HG02840 (cell line): ENCODE results near the gene ONECUT2.

ENCODE experiments used
- ATAC-seq: cut with Tn5 transposase; IDR thresholded peaks from one replicate; pipeline ENCODE4 v1.9.1; 2021; ENCODE audit warnings: mild to moderate bottlenecking, moderate library complexity, moderate number of reproducible peaks; ENCODE audit not compliant: unreplicated experiment, low FRiP score

Gene ONECUT2

GRCh38 chr18:57430079-57431001 is 4.8 kb upstream of the ONECUT2 start:
- no peak for ATAC-seq

DNA sequence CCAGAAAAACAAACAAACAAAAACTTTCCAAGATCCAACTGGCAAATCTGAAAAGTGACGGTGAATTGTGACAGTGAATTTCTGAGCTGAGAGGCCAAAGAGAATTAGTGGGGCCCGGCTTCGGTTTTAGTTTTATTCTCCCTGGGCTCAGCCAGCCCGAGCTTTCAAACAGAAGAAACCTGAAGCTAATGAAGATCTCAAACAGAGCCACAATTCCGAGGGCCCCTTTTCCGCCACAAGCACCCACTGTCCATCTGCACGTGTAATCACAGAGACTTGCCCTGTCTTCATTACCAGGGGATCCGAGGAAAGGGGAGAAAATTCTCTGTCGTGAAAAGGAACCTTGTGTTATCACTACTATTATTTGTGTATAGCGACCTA is 4.2 kb upstream of the ONECUT2 start:
- no peak for ATAC-seq

DNA sequence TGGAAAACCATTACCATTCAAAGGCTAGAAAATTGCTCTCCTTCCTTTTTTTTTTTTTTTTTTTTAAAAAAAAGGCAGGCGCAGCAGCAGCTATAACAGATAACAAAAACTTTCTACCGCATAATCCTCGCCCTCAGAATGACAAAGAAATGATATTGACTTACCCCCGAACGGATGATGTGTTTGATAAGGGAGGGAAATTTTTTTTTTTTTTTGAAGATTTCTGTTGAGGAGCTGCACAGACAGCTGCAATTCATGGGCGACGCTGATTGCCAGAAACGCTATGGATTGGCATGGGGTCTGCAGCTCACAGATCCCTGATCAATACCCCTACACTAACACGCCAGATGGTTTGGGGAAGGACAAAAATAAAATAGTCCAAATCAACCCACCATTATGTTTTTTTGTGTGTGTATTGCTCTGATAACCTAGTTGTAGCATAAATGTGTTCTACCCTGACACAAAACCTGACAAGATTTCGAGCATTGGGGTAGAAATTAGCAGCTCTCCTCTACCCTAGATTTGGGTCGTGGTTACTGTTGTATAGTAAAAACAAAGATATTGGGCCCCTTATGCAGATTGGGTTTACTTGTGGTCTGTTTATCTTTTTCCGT is 3.6 kb upstream of the ONECUT2 start:
- ATAC-seq, result no peak

DNA sequence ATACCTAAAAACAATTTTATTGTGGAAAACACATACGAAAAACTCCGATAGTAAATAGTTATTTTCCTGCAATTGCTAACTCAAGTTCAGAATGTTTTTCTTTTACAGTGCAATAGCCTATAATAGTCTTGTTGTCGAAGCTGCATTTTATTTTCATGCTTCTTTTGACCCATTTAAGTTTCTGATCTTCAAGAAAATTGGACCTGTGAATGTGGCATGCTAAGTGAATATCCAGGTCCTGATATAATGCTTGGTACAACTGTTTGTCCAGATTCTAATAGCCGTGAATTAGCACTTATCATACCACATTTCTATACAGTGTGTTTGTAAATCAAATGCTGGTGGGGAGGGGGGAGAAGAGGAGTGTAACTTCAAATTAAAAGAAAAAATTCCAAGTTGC is 3.0 kb upstream of the ONECUT2 start:
- no peak for ATAC-seq

- no peak for ATAC-seq
Measured at GRCh38 chr18:57432751-57433400, 2.3 kb upstream of the ONECUT2 start.

- ATAC-seq, result no peak
Measured at GRCh38 chr18:57433482-57433881, 1.7 kb upstream of the ONECUT2 start.

DNA sequence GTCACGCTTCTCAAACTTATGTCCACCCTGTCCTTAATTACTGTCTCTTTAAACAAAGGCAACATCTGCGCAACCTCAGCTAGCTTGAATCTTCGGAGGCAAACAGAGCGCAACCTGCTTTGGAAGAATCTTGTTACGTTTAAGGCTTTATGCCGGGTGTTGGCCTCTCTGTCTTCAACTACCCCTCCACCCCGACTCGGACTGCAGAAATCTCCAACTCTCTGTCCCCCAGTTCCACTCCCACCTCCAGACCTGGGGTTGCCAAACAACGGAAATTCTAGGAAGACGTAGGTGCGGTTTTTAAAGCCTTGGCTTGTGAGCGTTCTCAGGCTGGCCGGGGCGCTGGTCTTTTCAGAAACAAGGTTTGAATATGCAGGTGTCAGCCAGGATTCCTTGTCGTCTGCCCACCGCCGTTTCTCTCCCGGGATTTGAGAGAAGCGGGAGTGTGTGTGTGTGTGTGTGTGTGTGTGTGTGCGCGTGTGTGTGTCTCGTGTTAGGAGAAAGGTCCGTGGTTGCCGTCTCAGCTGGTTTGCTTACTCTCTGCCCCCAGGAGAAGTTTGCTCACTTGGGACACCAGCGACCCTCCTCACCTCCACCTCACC is 1.1 kb upstream of the ONECUT2 start:
- ATAC-seq, result no peak

- ATAC-seq, result no peak
Measured at GRCh38 chr18:57435846-57436190, 644 bp downstream of the ONECUT2 start.

- ATAC-seq, result no peak
Measured at GRCh38 chr18:57436191-57436964, 1.2 kb downstream of the ONECUT2 start.

- no peak for ATAC-seq
Measured at GRCh38 chr18:57436965-57437333, 1.8 kb downstream of the ONECUT2 start.

DNA sequence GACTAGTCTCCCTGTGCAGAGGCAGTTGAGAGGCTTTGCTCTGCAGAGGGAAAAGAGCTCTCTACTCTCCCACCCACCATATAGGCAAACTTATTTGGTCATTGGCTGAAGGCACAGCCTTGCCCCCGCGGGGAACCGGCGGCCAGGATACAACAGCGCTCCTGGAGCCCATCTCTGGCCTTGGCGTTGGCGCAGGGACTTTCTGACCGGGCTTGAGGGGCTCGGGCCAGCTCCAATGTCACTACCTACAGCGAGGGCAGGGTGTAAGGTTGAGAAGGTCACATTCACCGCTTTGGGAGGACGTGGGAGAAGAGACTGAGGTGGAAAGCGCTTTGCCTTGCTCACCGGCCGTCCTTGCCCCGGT is 2.2 kb downstream of the ONECUT2 start:
- no peak for ATAC-seq

- no peak for ATAC-seq
Measured at GRCh38 chr18:57437766-57438671, 2.8 kb downstream of the ONECUT2 start.

DNA sequence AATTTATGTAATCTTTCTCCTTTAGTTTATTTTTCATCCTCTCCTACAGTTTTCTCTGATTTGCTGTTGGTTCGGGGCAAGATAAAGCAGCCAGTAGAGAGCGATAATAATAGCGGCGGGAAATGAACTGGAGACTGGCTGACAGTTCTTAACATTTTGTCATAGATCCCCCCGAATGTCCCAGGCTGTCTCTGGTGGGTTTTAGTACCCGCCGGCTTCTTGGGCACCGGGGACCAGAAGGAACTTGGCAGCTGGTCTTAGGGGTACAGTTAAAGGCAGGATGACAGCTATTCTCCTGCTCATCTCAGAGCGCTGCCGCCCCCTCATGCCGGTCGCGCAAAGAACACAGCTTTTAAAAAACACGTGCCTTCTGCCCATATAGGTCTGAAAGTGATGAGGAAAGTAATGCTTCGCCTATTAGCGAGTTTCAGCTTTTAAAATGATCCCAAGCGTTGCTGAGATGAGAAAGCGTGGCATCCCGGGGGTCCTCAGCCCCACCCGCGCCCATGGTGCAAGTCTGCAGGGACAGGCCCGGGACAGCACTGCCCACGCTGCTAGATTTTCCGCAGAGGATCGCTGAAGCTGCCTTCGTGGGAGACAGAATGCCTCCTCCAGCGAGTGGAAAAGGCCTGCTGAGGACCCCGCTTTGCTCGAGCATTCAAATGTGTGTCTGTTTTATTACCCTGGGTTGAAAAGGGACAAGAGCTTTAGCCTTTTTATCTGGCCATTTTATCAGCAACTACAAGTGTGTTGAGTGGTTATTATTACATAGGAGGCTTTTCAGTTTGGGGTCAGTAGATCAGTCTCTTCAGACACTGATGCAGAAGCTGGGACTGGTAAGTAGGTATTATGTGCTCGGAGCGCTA is 3.8 kb downstream of the ONECUT2 start:
- no peak for ATAC-seq

GRCh38 chr18:57439609-57439968 is 4.4 kb downstream of the ONECUT2 start:
- no peak for ATAC-seq

- no peak for ATAC-seq
Measured at GRCh38 chr18:57439985-57440330, 4.8 kb downstream of the ONECUT2 start.

GRCh38 chr18:57440331-57441070 is 5.3 kb downstream of the ONECUT2 start:
- ATAC-seq, result no peak

DNA sequence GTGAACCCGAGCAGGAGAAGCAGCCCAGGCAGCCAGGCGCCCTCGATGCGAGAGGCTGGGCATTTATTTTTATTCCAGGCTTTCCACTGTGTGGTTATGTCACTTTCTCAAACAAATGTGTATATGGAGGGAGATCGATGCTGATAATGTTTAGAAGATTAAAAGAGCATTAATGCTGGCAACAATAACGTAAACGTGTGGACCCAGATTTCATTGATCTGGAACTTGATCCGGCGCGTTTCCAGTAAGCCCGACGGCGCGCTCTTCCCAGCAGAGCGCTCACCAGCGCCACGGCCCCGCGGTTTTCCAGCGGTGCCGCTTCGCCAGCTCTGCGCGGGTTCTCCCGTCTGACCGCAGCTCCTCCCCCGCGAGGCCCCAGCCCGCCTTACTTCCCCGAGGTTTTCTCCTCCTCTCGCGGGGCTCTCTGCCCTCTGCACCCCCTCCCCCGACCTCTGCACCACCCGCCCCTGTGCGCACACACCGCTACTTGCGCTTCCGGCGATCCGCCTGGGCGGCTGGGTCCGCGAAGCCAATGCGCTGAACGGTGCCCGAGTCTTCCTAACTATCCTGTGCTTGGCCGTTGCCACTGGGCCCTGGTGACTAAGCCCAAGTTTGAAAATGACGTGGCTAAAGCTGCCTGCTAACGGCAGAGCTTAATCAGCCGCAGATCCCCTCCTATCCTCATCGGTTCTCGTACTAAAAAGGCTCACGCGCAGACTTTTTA is 6.1 kb downstream of the ONECUT2 start:
- no peak for ATAC-seq
